ENCODE data around the gene C4orf50.

Gene C4orf50

GRCh38 chr4:5928844-5929420, 89.3 kb downstream of the C4orf50 start:
- peaks cover 25% of the 10 kb centered on the region for H3K27me3 ChIP-seq (ENCODE audit: low read depth, low read length)
- H3K27ac ChIP-seq (ENCODE audit: low read length), result no peak overlapping the region

GRCh38 chr4:5928274-5928673, 90.0 kb downstream of the C4orf50 start:
- H3K9ac ChIP-seq (ENCODE audit: low read length), result no peak overlapping the region
- no peaks in the 10 kb centered on the region for H3K79me2 ChIP-seq (ENCODE audit: low read length)
- TF ChIP-seq EZH2phosphoT487 (IDR thresholded peaks at IDR 0.05; ENCODE audit: low read depth) (no peak), CTCF (IDR thresholded peaks at IDR 0.05; ENCODE audit: low read depth, low read length) (no peak)
- H3K9me3 ChIP-seq (ENCODE audit: insufficient read depth, low read length), result no peaks in the 10 kb centered on the region
- no peaks in the 10 kb centered on the region for H3K4me1 ChIP-seq (ENCODE audit: low read length)
- peaks cover 25% of the 10 kb centered on the region for H3K27me3 ChIP-seq (ENCODE audit: low read depth, low read length)
- no peak overlapping the region for H3K27ac ChIP-seq (ENCODE audit: low read length)
- no peaks in the 10 kb centered on the region for H4K20me1 ChIP-seq (ENCODE audit: insufficient read depth, low read length)
- H3K36me3 ChIP-seq (replicated peaks; ENCODE audit: low read depth, low read length), result no peaks in the 10 kb centered on the region
- H3K4me3 ChIP-seq (ENCODE audit: low read length), result no peak overlapping the region
- no peak overlapping the region for H2AFZ ChIP-seq (ENCODE audit: low read depth, low read length)
- H3K4me2 ChIP-seq (ENCODE audit: low read length), result no peak overlapping the region

More at GRCh38 chr4:5928844-5929420, 89.3 kb downstream of the C4orf50 start:
- Histone ChIP-seq H4K20me1 (ENCODE audit: insufficient read depth, low read length) (no peaks in the 10 kb centered on the region), H3K9me3 (ENCODE audit: insufficient read depth, low read length) (no peaks in the 10 kb centered on the region), H3K79me2 (ENCODE audit: low read length) (no peaks in the 10 kb centered on the region), H3K36me3 (replicated peaks; ENCODE audit: low read depth, low read length) (no peaks in the 10 kb centered on the region), H2AFZ (ENCODE audit: low read depth, low read length) (no peak overlapping the region), H3K4me3 (ENCODE audit: low read length) (no peak overlapping the region), H3K9ac (ENCODE audit: low read length) (no peak overlapping the region), H3K4me2 (ENCODE audit: low read length) (no peak overlapping the region), H3K4me1 (ENCODE audit: low read length) (no peaks in the 10 kb centered on the region)
- no peak for TF ChIP-seq CTCF (IDR thresholded peaks at IDR 0.05; ENCODE audit: low read depth, low read length)
- no peak for TF ChIP-seq EZH2phosphoT487 (IDR thresholded peaks at IDR 0.05; ENCODE audit: low read depth)

- H3K4me1 ChIP-seq (ENCODE audit: low read length), result no peaks in the 10 kb centered on the region
- TF ChIP-seq EZH2phosphoT487 (IDR thresholded peaks at IDR 0.05; ENCODE audit: low read depth) (no peak), CTCF (IDR thresholded peaks at IDR 0.05; ENCODE audit: low read depth, low read length) (no peak)
- no peak overlapping the region for H3K4me3 ChIP-seq (ENCODE audit: low read length)
- H3K27me3 ChIP-seq (ENCODE audit: low read depth, low read length), result peaks cover 25% of the 10 kb centered on the region
- no peak overlapping the region for H3K4me2 ChIP-seq (ENCODE audit: low read length)
- no peak overlapping the region for H3K9ac ChIP-seq (ENCODE audit: low read length)
- no peak overlapping the region for H2AFZ ChIP-seq (ENCODE audit: low read depth, low read length)
- H3K9me3 ChIP-seq (ENCODE audit: insufficient read depth, low read length), result no peaks in the 10 kb centered on the region
- no peaks in the 10 kb centered on the region for H3K79me2 ChIP-seq (ENCODE audit: low read length)
- no peak overlapping the region for H3K27ac ChIP-seq (ENCODE audit: low read length)
- no peaks in the 10 kb centered on the region for H4K20me1 ChIP-seq (ENCODE audit: insufficient read depth, low read length)
- no peaks in the 10 kb centered on the region for H3K36me3 ChIP-seq (replicated peaks; ENCODE audit: low read depth, low read length)
Measured at GRCh38 chr4:5927747-5928146, 90.5 kb downstream of the C4orf50 start.

GRCh38 chr4:5927116-5927515, 91.1 kb downstream of the C4orf50 start:
- Histone ChIP-seq H4K20me1 (ENCODE audit: insufficient read depth, low read length) (no peaks in the 10 kb centered on the region), H3K4me2 (ENCODE audit: low read length) (no peak overlapping the region), H3K4me3 (ENCODE audit: low read length) (no peak overlapping the region), H3K9me3 (ENCODE audit: insufficient read depth, low read length) (no peaks in the 10 kb centered on the region), H3K9ac (ENCODE audit: low read length) (no peak overlapping the region), H2AFZ (ENCODE audit: low read depth, low read length) (no peak overlapping the region), H3K36me3 (replicated peaks; ENCODE audit: low read depth, low read length) (no peaks in the 10 kb centered on the region), H3K27me3 (ENCODE audit: low read depth, low read length) (peaks cover 25% of the 10 kb centered on the region), H3K79me2 (ENCODE audit: low read length) (no peaks in the 10 kb centered on the region), H3K4me1 (ENCODE audit: low read length) (no peaks in the 10 kb centered on the region), H3K27ac (ENCODE audit: low read length) (no peak overlapping the region)
- TF ChIP-seq EZH2phosphoT487 (IDR thresholded peaks at IDR 0.05; ENCODE audit: low read depth) (no peak), CTCF (IDR thresholded peaks at IDR 0.05; ENCODE audit: low read depth, low read length) (no peak)
